ENCODE data around the gene ADAMTS2.

ADAMTS2 gene

GRCh38 chr5:179281694-179282093 is 63.6 kb downstream of the ADAMTS2 start:
- DNase-seq, result no peak

DNA sequence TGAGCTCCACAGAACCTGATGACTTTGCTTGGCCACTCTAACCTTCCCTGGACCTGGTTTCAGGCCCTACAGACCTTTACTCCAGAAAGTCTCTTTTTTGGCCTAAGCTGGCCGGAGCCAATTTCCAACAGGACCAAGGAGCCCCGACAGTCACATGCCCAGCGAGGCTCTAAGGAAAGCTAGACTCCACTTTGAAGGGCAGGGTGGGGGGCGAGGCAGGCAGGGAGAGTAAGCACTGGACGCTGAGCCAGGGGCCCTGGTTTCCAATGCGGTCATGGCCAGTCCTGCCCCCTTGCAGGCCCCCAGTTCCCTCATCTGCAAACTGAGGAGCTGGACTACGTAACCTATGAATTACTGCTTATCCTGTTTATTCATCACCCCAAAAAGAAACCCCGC is 65.2 kb downstream of the ADAMTS2 start:
- no peak for DNase-seq

DNA sequence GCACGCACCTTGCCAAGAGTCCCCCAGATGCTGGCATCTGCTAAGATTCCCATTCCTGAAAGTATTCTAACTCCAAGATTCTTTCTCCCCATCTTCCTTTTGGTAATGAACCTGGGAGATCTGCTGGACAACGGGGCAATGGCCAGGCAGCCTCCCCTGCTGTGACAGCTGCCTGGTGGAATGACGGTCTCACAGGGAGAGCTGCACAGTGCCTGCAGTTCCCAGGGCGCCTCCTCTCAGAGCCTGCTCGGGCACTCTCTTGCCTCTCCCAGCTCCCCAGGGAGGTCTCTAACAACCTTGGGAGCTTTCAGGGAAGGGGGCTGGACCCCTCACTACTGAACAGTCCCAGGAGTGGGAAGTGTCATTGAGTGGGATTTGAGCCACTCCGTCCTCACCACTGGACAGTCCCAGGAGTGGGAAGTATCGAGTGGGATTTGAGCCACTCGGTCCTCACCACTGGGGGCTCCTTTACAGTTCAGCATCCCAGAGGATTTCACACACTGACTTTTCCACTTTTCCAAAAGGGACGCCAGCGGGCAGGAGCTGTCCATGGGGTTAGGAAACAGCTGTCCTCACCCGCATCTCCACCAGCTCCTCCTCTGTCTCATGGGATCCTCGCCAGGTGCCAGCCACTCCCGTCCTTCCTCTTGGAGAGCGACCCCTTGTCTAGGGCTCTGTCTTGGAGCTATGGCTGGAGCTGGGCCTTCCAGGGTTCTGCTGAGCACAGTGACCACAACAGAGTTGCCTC is 65.7 kb downstream of the ADAMTS2 start:
- DNase-seq, result no peak

DNA sequence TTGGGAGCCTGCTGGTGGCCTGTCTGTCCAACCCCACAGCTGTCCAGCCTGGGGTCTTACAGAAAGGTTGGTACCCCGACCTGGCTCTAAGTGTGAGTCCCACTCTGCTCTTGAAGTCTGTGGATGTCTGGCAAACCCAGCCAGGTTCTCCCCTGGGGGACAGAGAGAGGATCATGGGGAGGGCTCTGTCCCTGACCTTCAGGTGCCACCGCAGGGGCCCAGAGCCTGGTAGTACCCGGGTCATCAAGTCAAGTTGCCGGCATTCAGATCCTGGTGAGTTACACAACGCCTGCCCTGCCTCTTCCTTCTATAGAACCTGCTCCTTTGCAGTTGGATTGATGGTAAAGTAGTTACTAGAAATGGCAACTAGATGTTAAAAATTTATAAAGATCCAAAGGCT is 66.7 kb downstream of the ADAMTS2 start:
- DNase-seq, result no peak

DNA sequence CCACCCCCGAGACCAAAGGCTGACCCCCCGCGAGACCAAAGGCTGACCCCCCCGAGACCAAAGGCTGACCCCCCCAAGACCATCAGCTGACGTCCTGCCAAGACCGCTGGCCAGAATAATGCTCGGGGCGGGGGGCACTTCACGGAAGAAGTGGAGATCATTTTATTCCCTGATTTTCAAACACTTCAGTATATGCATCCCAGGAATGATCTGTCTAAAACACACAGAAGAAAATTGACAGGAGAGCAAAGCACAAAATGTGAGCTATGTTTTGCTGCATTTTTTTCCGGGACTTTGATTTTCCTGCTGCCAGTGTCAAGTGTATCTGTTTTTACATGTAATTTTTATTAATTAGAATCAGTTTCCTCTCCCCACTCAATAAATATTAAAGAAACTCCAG is 67.1 kb downstream of the ADAMTS2 start:
- no peak for DNase-seq

DNA sequence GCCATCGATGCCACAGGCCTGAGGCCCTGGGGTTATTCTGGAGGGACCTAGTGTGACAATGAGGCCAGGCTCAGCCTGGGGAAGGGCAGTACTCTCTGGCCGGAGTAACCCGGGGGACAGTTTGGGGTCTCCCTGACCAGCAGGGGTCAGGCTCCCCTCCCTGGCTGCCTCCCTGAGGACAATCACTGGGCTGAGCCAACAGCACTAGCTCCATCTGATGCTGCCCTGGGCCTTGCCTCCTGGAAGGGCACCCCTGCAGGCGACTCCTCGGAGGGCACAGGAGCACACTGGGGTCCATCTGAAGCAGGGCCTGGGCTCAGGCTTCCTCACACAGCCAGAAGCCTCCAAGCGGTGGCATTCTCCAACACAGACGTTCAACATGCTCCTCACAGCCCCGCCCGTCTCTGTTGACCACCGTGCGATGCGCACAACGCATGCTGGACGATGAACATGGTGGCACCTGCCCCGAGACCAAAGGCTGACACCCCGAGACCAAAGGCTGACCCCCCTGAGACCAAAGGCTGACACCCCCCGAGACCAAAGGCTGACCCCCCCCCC is 68.3 kb downstream of the ADAMTS2 start:
- DNase-seq, result no peak

DNA sequence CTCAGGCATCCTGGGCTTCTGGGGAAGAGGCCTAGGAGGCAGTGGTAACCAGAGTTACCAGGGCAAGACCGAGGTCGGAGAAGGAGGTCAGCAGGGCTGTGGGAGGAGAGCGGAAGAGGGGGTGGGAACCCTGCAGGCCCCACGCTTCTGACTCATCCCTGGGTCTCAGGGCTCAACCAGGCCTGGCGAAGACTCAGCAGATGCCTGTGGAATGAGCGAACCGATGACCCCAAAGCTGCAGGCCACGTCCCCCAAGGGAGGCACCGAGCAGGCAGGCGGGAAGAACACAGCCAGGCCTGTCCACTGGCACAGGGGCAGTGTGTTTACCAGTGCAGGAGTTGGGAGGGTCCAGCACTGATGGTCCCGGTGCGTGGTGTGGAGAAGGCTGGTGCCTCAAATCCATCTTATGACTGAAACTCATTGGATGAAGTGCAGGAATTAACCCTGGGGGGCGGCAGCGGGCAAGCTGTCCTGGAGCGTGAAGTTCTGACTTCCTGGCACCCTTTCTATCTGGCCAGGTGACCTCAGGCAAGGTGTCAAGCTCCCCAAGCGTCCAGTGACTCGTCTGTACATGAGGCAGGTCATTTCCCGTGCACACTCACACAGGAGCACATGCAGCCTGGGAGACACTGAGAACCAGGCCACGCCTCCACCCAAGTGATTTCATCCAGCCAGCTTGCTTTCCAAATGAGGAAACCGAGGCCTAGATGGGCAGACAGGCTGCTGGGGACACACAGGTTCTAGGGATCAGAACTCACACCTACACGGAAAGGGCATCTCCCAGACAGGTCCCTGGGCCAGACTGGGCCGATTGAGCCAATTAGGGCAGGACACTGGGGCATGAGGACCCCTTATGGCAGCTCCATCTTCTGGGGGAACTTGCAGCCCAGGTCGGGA is 69.1 kb downstream of the ADAMTS2 start:
- no peak for DNase-seq

GRCh38 chr5:179275381-179275878 is 69.8 kb downstream of the ADAMTS2 start:
- no peak for DNase-seq

- peak in 2 of 56 donors; percentile 10 to 13 for DNase-seq
Observed at GRCh38 chr5:179274321-179275315, 70.6 kb downstream of the ADAMTS2 start.

DNA sequence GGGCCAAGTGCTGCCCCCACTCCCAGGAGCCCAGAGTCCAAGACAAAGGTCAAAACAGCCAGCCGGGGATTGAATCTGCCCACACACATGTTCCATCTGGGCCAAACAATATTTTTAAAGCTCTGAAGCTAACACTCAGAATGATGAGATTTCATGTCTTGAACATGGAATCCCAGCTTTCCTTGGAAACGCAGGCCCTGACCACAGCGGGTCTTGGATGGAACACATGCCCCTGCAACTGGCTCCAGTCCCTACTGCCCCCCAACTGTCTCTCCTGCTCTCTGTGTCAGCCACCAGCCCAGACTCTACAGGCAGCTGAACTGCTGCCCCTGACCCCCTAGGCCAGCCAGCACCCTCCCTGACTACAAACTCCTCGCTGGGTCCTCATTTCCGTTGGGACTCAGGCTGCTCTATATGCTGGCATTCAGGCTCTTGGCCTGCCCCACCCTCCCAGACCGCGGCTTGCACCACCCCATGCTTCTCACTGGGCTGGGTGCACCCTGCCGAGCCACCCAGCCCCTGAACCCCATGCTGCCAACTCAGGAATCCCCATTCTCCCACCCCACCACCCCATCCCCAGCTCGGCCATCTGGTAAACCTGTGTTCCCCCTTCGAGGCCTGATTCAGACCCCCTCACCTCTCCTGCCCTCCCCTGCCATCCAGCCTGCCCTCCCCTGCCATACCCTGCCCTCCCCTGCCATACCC is 71.7 kb downstream of the ADAMTS2 start:
- no peak for DNase-seq

DNA sequence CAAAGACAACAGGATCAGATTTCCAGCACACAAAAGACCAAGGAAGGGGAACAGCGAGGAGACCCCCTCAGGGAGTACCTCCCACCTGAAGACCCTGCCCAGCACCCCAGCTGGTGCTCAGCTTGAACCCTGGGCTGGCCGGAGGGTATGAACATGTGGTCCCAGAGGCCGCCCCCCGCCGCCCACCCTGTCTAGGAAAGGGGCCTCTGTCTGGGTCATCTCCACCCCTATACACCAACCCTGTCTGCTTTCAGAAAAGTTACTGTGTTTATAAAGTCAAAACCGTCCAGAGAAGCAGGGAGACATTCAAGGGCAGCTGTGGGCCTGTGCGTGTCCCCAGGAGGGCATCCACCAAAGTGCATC is 72.2 kb downstream of the ADAMTS2 start:
- no peak for DNase-seq

- no peak for DNase-seq
Observed at GRCh38 chr5:179272326-179273072, 72.8 kb downstream of the ADAMTS2 start.

DNA sequence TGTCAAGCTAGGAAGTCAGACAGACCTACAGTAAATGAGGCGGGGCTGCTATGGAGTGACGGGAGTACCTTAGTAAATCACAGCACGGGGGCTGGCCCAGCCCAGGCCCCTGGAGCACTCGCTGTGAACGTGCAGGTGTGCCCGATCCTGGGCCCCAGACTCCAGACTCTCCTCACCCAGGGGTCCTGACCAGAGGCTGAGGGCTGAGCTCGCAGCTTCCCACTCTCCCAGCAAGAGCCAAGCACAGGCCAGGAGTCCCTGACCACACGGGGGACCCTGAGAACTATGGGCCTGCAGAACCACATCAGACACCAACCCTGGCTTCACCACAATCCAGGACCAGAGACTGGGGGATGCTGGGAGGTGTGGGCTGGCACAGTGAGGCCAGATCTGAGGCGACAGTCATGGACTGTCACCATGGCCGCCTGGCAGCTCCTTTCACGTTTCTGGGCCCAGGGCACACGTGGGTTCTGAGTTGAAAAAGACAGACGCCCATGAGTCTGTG is 73.4 kb downstream of the ADAMTS2 start:
- DNase-seq, result no peak

GRCh38 chr5:179271428-179271734 is 73.9 kb downstream of the ADAMTS2 start:
- DNase-seq, result no peak

DNA sequence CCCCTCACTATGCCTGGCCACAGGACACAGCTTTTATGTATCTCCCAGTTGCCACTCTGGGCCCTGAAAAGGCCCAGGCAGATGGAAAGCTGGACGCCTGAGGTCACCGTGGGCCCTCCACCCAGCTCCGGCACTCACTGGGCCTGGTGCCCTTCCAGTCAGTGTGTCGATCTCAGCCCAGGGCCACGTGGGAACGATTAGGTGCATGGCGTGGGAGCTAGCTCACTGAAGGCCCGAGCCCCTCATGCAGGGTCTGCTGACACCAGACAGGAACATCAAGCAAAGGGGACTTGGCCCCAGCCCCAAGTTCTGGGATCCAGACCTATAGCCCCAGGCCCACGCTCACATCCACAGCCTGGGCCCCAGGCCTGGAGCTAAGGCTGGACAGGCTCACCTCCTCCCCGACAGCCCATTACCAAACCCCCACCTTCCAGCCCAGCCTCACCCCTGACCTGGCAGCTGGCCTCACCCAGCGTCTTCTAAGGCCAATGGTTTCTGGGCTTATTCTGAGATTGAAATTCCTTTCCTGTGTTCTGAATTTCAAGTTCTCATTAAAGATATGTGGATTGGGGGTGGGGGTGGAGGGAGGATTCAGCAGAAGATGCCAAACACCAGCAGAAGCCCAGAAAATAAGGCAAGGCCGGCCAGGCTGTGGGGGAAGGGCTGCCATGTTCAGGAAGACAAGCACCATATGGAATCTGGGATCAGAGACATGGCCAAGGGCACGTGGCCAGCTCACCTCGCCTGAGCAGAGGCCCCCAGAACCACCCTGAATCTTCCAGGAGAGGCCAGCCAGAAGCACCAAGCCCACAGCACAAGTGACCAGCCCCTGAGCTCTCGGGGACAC is 74.5 kb downstream of the ADAMTS2 start:
- peak in 1 of 56 donors; percentile 4 for DNase-seq

GRCh38 chr5:179269781-179270543 is 75.3 kb downstream of the ADAMTS2 start:
- DNase-seq, result no peak

GRCh38 chr5:179268966-179269693 is 76.1 kb downstream of the ADAMTS2 start:
- DNase-seq, result no peak

Data from amygdala (tissue), 56 donors.